ENCODE measurements around the gene PRKAB1. TPM values are rescaled to one million over a fixed set of nuclear protein-coding genes. Genes with fewer than 3 reads are reported as not detected.

Gene PRKAB1
- total RNA-seq, 4 donors from 2014 or later: 12.6 to 24.0 (median 15.2) TPM

DNA sequence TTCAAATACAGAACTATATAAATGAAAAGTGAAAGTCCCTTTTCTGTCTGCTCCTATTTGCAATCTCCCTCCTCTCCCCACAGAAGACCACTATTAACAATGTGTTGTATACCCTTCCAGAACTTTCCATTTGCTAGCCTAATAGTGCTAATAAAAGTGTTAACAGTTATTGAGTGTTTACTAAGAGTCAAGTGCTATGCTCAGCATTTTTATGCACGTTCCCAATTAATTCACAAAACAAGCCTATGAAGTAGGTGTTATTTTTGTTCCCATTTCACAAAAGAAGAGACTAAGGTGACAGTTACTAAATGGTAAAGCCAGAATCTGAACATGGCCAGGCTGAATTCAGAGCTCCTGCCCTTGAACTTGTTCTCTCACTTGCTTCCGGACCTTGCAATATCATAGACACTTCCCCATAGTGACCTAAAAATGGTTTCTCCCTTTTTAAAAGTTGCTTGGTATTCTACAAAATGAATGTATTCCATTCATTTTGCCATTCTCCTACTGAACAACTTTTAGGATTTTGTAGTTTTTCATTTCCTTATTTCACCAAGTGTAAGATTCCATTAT lies 1.6 kb upstream of the PRKAB1 start:
- intact Hi-C loops (cut with DNase I; ENCODE audit: low total_unique reads): no loop called here
- H3K4me3 ChIP-seq (ENCODE audit: low read depth, poor library complexity, severe bottlenecking): no peak overlapping the region
- no peak for TF ChIP-seq POLR2A (IDR thresholded peaks at IDR 0.05)
- 68 to 69% methylated on average over 2 of the region's 2 CpGs for WGBS, 2 donors
- DNase-seq (ENCODE audit: low spot score in 2 of 2): no peak

DNA sequence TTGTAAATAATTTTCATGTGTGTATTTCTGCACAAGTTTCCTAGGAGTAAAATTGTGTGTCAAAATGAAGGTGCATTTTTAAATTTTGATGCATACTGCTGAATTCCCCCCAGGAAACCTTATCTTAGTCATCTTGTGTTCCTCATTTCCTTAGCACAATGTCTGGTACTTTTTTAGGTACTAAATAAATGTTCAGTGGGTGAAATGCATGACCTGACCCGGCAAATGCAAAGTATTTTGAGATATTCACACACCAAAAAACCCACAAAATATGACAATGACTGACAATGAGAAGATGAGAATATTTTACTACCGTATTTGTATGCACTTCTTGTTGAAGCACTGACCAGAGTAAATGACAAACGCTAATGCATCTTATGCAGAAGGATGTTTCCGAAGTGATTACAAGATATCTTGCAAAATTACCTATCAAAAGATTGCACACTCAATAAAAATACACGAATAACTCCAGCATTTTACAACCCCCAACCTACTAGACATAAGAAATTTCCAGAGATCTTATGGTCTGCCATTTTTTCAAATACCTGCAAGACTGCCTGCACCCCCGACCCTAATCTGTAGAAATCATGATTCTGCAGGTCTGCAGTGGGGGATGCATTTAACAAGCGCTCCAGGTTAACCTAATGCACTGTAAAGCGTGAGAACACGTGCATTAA lies 895 bp upstream of the PRKAB1 start:
- TF ChIP-seq, protein P1, sequence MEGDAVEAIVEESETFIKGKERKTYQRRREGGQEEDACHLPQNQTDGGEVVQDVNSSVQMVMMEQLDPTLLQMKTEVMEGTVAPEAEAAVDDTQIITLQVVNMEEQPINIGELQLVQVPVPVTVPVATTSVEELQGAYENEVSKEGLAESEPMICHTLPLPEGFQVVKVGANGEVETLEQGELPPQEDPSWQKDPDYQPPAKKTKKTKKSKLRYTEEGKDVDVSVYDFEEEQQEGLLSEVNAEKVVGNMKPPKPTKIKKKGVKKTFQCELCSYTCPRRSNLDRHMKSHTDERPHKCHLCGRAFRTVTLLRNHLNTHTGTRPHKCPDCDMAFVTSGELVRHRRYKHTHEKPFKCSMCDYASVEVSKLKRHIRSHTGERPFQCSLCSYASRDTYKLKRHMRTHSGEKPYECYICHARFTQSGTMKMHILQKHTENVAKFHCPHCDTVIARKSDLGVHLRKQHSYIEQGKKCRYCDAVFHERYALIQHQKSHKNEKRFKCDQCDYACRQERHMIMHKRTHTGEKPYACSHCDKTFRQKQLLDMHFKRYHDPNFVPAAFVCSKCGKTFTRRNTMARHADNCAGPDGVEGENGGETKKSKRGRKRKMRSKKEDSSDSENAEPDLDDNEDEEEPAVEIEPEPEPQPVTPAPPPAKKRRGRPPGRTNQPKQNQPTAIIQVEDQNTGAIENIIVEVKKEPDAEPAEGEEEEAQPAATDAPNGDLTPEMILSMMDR (IDR thresholded peaks at IDR 0.05): no peak
- TF ChIP-seq POLR2A (IDR thresholded peaks at IDR 0.05): no peak
- intact Hi-C loops (cut with DNase I; ENCODE audit: low total_unique reads): no loop called here
- WGBS, 2 donors: 6 to 9% methylated on average over 9 of the region's 9 CpGs
- no peak for DNase-seq (ENCODE audit: low spot score in 2 of 2)
- no peak overlapping the region for H3K4me3 ChIP-seq (ENCODE audit: low read depth, poor library complexity, severe bottlenecking)

DNA sequence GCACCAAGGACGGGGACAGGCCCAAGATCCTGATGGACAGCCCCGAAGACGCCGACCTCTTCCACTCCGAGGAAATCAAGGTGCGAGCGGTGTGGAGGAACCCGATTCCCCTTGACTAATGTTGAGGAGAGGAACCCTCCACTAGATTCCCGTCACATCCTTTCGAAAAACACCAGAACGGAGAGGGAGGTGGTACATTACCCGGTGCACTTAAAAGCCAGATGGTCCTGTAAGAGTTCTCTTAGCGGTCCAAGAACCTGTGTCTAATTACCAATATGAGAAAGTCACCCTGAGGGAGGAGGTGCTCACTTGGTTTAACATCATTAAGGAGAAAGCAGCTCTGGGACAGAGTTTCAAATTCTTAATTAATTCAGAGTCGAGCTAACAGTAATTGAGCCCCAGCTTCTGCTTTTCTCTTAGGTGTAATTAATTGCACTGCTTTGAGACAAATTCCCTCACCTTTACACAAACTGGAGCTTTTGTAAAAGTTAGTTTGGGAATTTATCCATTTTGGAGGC lies 450 bp downstream of the PRKAB1 start:
- intact Hi-C loops (cut with DNase I; ENCODE audit: low total_unique reads): no loop called here
- no peak for TF ChIP-seq POLR2A (IDR thresholded peaks at IDR 0.05)
- TF ChIP-seq, protein P1 (IDR thresholded peaks at IDR 0.05): no peak
- 8% methylated on average over 5 to 10 of the region's 14 CpGs for WGBS, 2 donors
- peak overlapping the region; percentile 91 for H3K4me3 ChIP-seq (ENCODE audit: low read depth, poor library complexity, severe bottlenecking)
- DNase-seq (ENCODE audit: low spot score in 2 of 2): no peak

DNA sequence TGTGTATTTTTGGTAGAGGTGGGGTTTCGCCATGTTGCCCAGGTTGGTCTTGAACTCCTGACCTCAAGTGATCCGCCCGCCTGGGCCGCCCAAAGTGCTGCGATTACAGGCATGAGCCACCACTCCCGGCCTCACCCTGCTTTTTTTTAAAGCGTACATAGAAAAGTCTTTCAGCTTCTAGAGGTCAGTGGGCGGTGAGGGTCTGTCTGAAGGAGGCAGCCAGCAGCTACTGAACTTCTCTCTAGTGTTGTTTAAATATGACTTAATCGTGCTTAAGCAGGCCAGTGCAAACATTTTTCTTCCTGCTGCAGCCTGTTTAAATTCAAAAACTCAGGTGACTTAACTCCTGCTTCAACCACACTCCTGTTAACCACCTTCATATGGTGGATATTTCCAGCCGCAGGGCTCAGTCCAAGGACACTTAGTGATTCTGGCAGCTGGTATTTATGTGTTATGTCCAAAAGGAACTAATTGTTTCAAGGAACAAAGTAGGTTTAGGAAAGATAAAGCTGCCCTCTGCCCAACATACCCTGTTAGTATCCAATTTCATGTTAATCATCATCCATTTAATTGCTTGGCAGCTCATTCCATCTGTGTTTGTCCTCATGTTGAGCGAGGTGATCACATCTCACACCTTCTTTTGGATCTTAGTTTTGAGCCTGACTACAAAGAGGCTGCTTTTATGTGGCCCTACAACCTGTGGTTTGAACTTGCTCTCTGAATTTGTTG lies 2.0 kb downstream of the PRKAB1 start:
- 35 to 48% methylated on average over 11 of the region's 11 CpGs for WGBS, 2 donors
- TF ChIP-seq, protein P1 (IDR thresholded peaks at IDR 0.05): no peak
- TF ChIP-seq POLR2A (IDR thresholded peaks at IDR 0.05): no peak
- no peak for DNase-seq (ENCODE audit: low spot score in 2 of 2)
- intact Hi-C loops (cut with DNase I; ENCODE audit: low total_unique reads): no loop called here
- H3K4me3 ChIP-seq (ENCODE audit: low read depth, poor library complexity, severe bottlenecking): no peak overlapping the region

DNA sequence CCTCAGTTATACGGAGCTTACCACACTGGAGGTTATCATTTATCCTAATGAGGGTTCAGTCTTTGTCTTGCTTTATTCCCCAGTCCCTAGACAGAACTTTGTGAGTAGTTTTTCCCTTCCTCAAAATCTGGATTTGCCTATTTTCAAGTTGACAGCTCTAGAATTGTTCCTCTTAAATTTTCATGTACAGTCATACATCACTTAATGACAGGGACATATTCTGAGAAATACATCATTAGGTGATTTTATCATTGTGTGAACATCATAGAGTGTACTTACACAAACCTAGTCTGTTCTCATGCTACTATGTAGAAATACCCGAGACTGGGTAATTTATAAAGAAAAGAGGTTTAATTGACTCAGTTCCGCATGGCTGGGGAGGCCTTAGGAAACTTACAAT lies 3.1 kb downstream of the PRKAB1 start:
- DNase-seq (ENCODE audit: low spot score in 2 of 2): no peak
- intact Hi-C loops (cut with DNase I; ENCODE audit: low total_unique reads): no loop called here
- no peak overlapping the region for H3K4me3 ChIP-seq (ENCODE audit: low read depth, poor library complexity, severe bottlenecking)
- no peak for TF ChIP-seq POLR2A (IDR thresholded peaks at IDR 0.05)
- WGBS, 2 donors: 86 to 93% methylated on average over 3 of the region's 3 CpGs

DNA sequence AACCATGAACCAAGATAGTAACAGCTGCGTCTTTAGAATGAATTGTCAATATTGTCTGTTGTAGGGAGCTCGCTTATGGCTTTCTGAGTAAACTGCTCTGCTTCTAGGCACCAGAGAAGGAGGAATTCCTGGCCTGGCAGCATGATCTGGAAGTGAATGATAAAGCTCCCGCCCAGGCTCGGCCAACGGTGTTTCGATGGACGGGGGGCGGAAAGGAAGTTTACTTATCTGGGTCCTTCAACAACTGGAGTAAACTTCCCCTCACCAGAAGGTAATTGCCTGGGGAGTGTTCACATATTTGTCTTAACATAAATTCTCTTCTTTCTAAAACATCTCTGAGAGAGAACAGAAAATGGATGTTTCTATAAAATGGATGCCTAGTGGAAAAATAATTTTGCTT lies 4.3 kb downstream of the PRKAB1 start:
- intact Hi-C loops (cut with DNase I; ENCODE audit: low total_unique reads): no loop called here
- 90% methylated on average over 8 of the region's 8 CpGs for WGBS, 2 donors
- DNase-seq (ENCODE audit: low spot score in 2 of 2): no peak
- no peak overlapping the region for H3K4me3 ChIP-seq (ENCODE audit: low read depth, poor library complexity, severe bottlenecking)
- TF ChIP-seq POLR2A (IDR thresholded peaks at IDR 0.05): no peak
- TF ChIP-seq, protein P1 (IDR thresholded peaks at IDR 0.05): no peak

Data from lower leg skin (tissue), 4 donors.